ENCODE results near the gene MBTPS1. TPM values are rescaled to one million over a fixed set of nuclear protein-coding genes. Genes with fewer than 3 reads are reported as not detected.
A peak's percentile ranks its signal among the peaks of the same experiment; 100 is the strongest.
"Not testable (repeated sequence)": the region's sequence is repeated elsewhere in the genome, so short reads cannot be mapped to it uniquely, and the experiment has no call there.

MBTPS1 gene
- total RNA-seq, 4 donors from 2014 or later = 57.0 to 98.8 (median 81.4) TPM

DNA sequence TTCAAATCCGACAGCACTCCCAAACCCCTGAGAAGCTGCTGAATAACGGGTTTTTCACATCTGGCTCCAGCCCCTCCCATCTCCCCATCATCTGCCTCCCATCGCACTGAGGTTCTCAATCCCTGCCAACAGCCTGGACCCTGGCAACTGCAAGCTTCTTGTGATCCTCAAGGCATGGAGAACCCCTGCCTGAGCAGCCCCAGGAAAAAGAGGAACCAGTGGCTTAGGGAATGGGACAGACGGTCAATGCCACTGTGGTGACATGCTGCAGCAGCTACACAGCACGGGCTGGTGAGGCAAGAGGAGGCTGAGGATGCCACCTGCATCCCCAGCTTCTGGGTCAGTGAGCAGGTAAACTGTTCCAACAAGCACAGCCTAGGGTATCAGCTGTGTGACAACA lies 3.3 kb upstream of the MBTPS1 start:
- TF ChIP-seq POLR2A (IDR thresholded peaks at IDR 0.05) = no peak
- TF ChIP-seq, protein P1, sequence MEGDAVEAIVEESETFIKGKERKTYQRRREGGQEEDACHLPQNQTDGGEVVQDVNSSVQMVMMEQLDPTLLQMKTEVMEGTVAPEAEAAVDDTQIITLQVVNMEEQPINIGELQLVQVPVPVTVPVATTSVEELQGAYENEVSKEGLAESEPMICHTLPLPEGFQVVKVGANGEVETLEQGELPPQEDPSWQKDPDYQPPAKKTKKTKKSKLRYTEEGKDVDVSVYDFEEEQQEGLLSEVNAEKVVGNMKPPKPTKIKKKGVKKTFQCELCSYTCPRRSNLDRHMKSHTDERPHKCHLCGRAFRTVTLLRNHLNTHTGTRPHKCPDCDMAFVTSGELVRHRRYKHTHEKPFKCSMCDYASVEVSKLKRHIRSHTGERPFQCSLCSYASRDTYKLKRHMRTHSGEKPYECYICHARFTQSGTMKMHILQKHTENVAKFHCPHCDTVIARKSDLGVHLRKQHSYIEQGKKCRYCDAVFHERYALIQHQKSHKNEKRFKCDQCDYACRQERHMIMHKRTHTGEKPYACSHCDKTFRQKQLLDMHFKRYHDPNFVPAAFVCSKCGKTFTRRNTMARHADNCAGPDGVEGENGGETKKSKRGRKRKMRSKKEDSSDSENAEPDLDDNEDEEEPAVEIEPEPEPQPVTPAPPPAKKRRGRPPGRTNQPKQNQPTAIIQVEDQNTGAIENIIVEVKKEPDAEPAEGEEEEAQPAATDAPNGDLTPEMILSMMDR (IDR thresholded peaks at IDR 0.05) = no peak
- intact Hi-C loops (cut with DNase I; ENCODE audit: low total_unique reads) = no loop called here
- no peak overlapping the region for H3K4me3 ChIP-seq (ENCODE audit: low read depth, poor library complexity, severe bottlenecking)
- WGBS, 2 donors = 53 to 66% methylated on average over 5 of the region's 5 CpGs
- no peak for DNase-seq (ENCODE audit: low spot score in 2 of 2)

DNA sequence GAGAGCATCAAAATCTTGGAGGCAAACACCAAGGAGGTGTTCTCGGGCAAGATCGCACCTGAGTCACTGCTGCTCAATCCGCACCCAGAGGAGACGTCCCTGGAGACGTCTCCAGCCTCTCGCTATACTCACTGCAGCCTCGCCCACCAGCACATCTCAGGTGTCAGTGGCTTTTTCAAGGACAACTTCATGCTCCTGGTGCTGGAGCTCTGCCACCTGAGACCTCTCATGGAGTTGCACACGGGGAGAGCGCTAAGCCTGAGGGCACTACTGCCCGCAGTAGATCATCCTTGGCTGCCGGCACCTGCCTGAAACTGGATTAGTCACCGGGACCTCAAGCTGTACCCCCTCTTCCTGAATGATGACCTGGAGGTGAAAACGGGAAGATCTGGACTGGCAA lies 2.6 kb upstream of the MBTPS1 start:
- no peak for DNase-seq (ENCODE audit: low spot score in 2 of 2)
- no peak overlapping the region for H3K4me3 ChIP-seq (ENCODE audit: low read depth, poor library complexity, severe bottlenecking)
- 51 to 52% methylated on average over 13 of the region's 13 CpGs for WGBS, 2 donors
- TF ChIP-seq, protein P1 (IDR thresholded peaks at IDR 0.05) = no peak
- TF ChIP-seq POLR2A (IDR thresholded peaks at IDR 0.05) = no peak
- intact Hi-C loops (cut with DNase I; ENCODE audit: low total_unique reads) = no loop called here

DNA sequence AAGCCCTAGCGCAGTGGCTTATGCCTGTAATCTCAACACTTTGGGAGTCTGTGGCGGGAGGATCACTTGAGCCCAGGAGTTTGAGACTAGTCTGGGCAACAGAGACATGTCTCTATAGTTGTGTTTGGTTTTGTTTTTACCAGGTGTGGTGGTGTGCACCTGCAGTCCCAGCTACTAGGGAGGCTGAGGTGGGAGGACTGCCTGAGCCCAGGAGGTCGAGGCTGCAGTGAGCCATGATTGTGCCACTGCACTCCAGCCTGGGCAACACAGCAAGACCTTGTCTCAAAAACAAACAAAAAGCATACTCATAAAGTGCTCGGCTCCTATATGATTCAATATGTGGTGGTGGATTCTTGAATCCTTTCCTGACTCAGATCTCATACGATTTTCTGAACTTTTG lies 1.6 kb upstream of the MBTPS1 start:
- intact Hi-C loops (cut with DNase I; ENCODE audit: low total_unique reads); DNase-seq (ENCODE audit: low spot score in 2 of 2); H3K4me3 ChIP-seq (ENCODE audit: low read depth, poor library complexity, severe bottlenecking): not testable (repeated sequence)
- 86 to 89% methylated on average over 5 of the region's 5 CpGs for WGBS, 2 donors

DNA sequence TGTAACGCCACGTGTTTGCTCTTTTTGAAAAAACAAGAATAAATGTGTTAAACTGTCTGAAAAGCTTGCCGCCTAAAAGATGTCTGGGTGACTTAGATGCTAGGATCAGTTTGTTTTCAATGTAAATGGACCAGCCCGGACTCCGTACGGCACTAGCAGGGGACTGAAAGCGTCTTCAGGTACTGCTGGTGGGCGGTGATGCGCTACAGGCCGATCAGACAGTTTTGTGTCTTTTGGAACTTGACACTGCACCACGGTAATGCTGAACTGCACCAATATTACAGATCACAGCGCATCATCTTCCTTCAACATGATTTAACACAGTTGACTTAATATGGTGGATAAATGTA lies 727 bp upstream of the MBTPS1 start:
- WGBS, 2 donors = 8 to 9% methylated on average over 12 of the region's 12 CpGs
- TF ChIP-seq, protein P1 (IDR thresholded peaks at IDR 0.05) = no peak
- TF ChIP-seq POLR2A (IDR thresholded peaks at IDR 0.05) = no peak
- intact Hi-C loops (cut with DNase I; ENCODE audit: low total_unique reads) = no loop called here
- DNase-seq (ENCODE audit: low spot score in 2 of 2) = no peak
- peak overlapping the region; percentile 71 for H3K4me3 ChIP-seq (ENCODE audit: low read depth, poor library complexity, severe bottlenecking)

DNA sequence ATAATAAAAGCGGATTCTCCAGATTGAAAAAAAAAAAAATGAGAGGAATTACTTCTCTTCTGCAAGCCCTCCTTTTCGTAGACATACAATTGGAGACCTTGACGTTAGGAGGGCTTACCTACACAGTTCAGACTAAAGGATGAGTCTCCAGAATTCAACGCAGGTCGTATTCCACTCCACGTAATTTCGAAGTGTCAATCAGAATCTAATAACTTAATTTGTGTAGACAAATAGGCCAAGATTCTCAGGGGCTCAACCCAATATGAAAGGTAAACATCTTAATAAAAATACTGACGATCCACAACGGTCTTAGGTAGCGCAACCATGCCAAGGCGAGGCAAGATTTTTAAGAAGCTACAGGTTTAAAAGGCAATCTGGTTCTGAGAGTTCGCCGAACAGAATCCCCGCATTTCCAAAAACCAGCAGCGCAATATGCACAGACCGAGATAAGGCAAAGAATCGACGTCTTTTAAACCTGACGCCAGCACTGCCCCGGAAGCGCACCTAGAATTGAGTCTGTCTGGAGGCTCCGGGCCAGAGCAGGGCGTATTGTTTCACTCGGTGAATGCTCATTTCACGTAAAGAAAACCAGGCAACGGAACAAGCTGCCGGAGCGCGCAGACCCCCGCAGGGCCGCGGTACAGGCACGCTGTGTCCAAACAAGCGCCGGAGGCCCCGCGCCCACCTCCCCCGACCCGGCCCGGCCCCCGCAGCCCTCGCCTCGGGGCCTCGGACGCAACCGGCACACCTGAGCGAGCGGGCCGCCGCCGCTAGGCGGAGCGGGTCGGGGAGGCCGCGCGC lies 623 bp downstream of the MBTPS1 start:
- peak; percentile 43 to 91 for DNase-seq (ENCODE audit: low spot score in 2 of 2)
- 2 to 3% methylated on average over 25 to 30 of the region's 57 CpGs for WGBS, 2 donors
- H3K4me3 ChIP-seq (ENCODE audit: low read depth, poor library complexity, severe bottlenecking) = peak overlapping the region; percentile 71
- intact Hi-C loops (cut with DNase I; ENCODE audit: low total_unique reads) = no loop called here
- TF ChIP-seq POLR2A (IDR thresholded peaks at IDR 0.05) = no peak
- TF ChIP-seq, protein P1 (IDR thresholded peaks at IDR 0.05) = no peak

DNA sequence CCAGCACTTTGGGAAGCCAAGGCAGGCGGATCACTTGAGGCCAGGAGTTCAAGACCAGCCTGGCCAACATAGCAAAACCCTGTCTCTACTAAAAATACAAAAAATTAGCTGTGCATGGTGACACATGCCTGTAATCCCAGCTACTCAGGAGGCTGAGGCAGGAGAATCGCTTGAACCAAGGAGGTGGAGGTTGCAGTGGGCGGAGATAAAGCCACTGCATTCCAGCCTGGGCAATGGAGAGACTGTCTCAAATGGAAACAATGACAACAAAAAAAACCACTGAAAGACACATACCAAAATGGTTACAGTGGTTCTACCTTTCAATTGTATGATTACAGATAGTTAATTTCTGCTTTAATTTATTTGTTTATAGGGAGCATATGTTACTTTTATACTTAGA lies 4.8 kb downstream of the MBTPS1 start:
- DNase-seq (ENCODE audit: low spot score in 2 of 2); H3K4me3 ChIP-seq (ENCODE audit: low read depth, poor library complexity, severe bottlenecking); intact Hi-C loops (cut with DNase I; ENCODE audit: low total_unique reads): not testable (repeated sequence)
- 94 to 96% methylated on average over 3 of the region's 3 CpGs for WGBS, 2 donors

DNA sequence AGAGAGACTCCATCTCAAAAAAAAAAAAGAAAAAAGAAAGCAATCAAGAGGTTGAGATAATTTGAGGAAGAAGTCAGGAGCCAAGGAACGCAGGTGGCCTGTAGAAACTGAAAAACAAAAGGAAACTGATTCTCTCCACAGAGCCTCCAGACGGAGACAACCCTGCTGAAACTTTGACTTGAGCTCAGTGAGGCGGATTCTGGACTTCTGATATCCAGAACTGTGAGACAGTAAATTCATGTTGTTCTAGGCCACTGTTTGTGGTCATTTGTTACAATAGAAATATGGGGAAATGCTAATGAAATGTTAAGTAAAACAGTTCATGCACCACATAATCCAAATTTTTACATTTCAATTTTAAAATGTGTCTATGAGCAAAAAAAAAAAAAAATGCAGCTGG lies 5.2 kb downstream of the MBTPS1 start:
- intact Hi-C loops (cut with DNase I; ENCODE audit: low total_unique reads) = no loop called here
- TF ChIP-seq, protein P1 (IDR thresholded peaks at IDR 0.05) = no peak
- TF ChIP-seq POLR2A (IDR thresholded peaks at IDR 0.05) = no peak
- H3K4me3 ChIP-seq (ENCODE audit: low read depth, poor library complexity, severe bottlenecking) = no peak overlapping the region
- 75 to 80% methylated on average over 3 of the region's 3 CpGs for WGBS, 2 donors
- no peak for DNase-seq (ENCODE audit: low spot score in 2 of 2)
